IMR-90 (cell line): ENCODE data around the gene RXFP3. TPM values are rescaled to one million over a fixed set of nuclear protein-coding genes. Genes with fewer than 3 reads are reported as not detected.

Experiments used
- ATAC-seq: fragments of 200-7000 bp; cut with Tn5 transposase; 2 replicates; pipeline ENCODE4 v1.9.1; 2020; ENCODE audit warnings: low read depth, mild to moderate bottlenecking, moderate library complexity
- BruUV-seq: library from RNA; stranded (reverse); fragments of 400-500 nt; replicated peaks from 2 replicates; lab custom pipeline; 2021; lab: Mats Ljungman, UMichigan
- CTCF ChIA-PET: fragments of 300-600 bp; formaldehyde crosslinking; extraction: SDS; loops from one replicate; lab custom pipeline; 2021; ENCODE audit warnings: antibody characterized with exemption; lab: Yijun Ruan, JAX
- POLR2A ChIA-PET: fragments of 300-600 bp; sonication (Branson Sonifier 250); formaldehyde crosslinking; loops from one replicate; lab custom pipeline; 2022; ENCODE audit warnings: antibody characterized with exemption; ENCODE audit not compliant: unreplicated experiment; lab: Charles Lee
- DNase-seq: peaks from one replicate; pipeline ENCODE4 v3.0.0; 2013
- H2AFZ ChIP-seq: replicated peaks from 2 replicates; pipeline ENCODE3; 2013; ENCODE audit warnings: low read length, mild to moderate bottlenecking; ENCODE audit not compliant: poor library complexity
- H2AK5ac ChIP-seq: 2 replicates; pipeline ENCODE4 v1.6.1; 2013; ENCODE audit warnings: low read depth, low read length, inconsistent platforms
- H2AK9ac ChIP-seq: replicated peaks from 2 replicates; pipeline ENCODE3; 2013; ENCODE audit warnings: mild to moderate bottlenecking, low read depth, low read length, moderate library complexity; ENCODE audit not compliant: poor library complexity
- H2BK120ac ChIP-seq: 2 replicates; pipeline ENCODE4 v1.6.1; 2013; ENCODE audit warnings: low read depth, low read length, inconsistent platforms
- H2BK15ac ChIP-seq: 3 replicates; pipeline ENCODE4 v1.6.1; 2013; ENCODE audit warnings: low read depth, low read length, inconsistent platforms
- H2BK20ac ChIP-seq: 2 replicates; pipeline ENCODE4 v1.6.1; 2013; ENCODE audit warnings: low read depth, mild to moderate bottlenecking, inconsistent platforms, low read length, moderate library complexity
- H2BK5ac ChIP-seq: 2 replicates; pipeline ENCODE4 v1.6.1; 2013; ENCODE audit warnings: mild to moderate bottlenecking, low read depth, low read length, inconsistent platforms; ENCODE audit not compliant: poor library complexity, severe bottlenecking
- H3K14ac ChIP-seq: replicated peaks from 2 replicates; pipeline ENCODE4 v1.6.1; 2013; ENCODE audit warnings: low read depth, low read length, inconsistent platforms
- H3K18ac ChIP-seq: 2 replicates; pipeline ENCODE4 v1.6.1; 2013; ENCODE audit warnings: low read depth, low read length, control low read depth
- H3K23ac ChIP-seq: 2 replicates; pipeline ENCODE4 v1.6.1; 2013; ENCODE audit warnings: low read depth, low read length, inconsistent platforms
- H3K27ac ChIP-seq: 2 replicates; pipeline ENCODE4 v1.5.1; 2013; ENCODE audit warnings: mild to moderate bottlenecking, control low read depth, low read length; ENCODE audit not compliant: insufficient read depth
- H3K27me3 ChIP-seq: 2 replicates; pipeline ENCODE4 v1.6.1; 2013; ENCODE audit warnings: low read length; ENCODE audit not compliant: control insufficient read depth, insufficient read depth
- H3K36me3 ChIP-seq: 2 replicates; pipeline ENCODE4 v1.6.1; 2013; ENCODE audit warnings: low read length, mixed read lengths; ENCODE audit not compliant: control insufficient read depth, insufficient read depth
- H3K4ac ChIP-seq: 2 replicates; pipeline ENCODE4 v1.6.1; 2013; ENCODE audit warnings: low read depth, low read length, inconsistent platforms
- H3K4me1 ChIP-seq: 2 replicates; pipeline ENCODE4 v1.6.1; 2013; ENCODE audit warnings: low read length, mixed read lengths; ENCODE audit not compliant: control insufficient read depth, insufficient read depth
- H3K4me2 ChIP-seq: 2 replicates; pipeline ENCODE4 v1.6.1; 2013; ENCODE audit warnings: low read depth, mild to moderate bottlenecking, control low read depth, low read length, moderate library complexity
- H3K4me3 ChIP-seq: 2 replicates; pipeline ENCODE4 v1.5.1; 2013; ENCODE audit warnings: low read depth, mild to moderate bottlenecking, control low read depth, low read length, moderate library complexity; ENCODE audit not compliant: insufficient read depth
- H3K56ac ChIP-seq: 2 replicates; pipeline ENCODE4 v1.6.1; 2013; ENCODE audit warnings: low read length, inconsistent platforms; ENCODE audit not compliant: insufficient read depth; ENCODE audit errors: extremely low read depth
- H3K79me1 ChIP-seq, 2 experiments: 2 replicates each; pipeline ENCODE4 v1.6.1; 2013; ENCODE audit warnings: low read length in 2 of 2, inconsistent platforms in 1 of 2, low read depth in 1 of 2
- H3K9ac ChIP-seq: 2 replicates; pipeline ENCODE4 v1.6.1; 2013; ENCODE audit warnings: low read depth, low read length, control low read depth
- H3K9me1 ChIP-seq: 2 replicates; pipeline ENCODE4 v1.6.1; 2013; ENCODE audit warnings: low read length, inconsistent platforms; ENCODE audit not compliant: insufficient read depth
- H3K9me3 ChIP-seq: 2 replicates; pipeline ENCODE4 v1.6.1; 2013; ENCODE audit warnings: low read length; ENCODE audit not compliant: control insufficient read depth, insufficient read depth
- H4K20me1 ChIP-seq: 2 replicates; pipeline ENCODE4 v1.6.1; 2013; ENCODE audit warnings: low read length, inconsistent platforms; ENCODE audit not compliant: insufficient read depth
- H4K5ac ChIP-seq: 2 replicates; pipeline ENCODE4 v1.6.1; 2013; ENCODE audit warnings: mild to moderate bottlenecking, low read depth, low read length, control low read depth
- H4K8ac ChIP-seq, 2 experiments: 2 replicates each; pipeline ENCODE4 v1.6.1; 2013; ENCODE audit warnings: low read depth in 2 of 2, low read length in 2 of 2, control low read depth in 1 of 2, inconsistent platforms in 1 of 2
- H4K91ac ChIP-seq: 2 replicates; pipeline ENCODE4 v1.6.1; 2013; ENCODE audit warnings: low read depth, low read length, inconsistent platforms; ENCODE audit not compliant: insufficient read depth
- BHLHE40 ChIP-seq: fragments of 150-350 bp; IDR thresholded peaks from 2 replicates; pipeline ENCODE4 v1.6.1; 2016; ENCODE audit warnings: mild to moderate bottlenecking, low read depth, low read length
- CEBPB ChIP-seq: IDR thresholded peaks from 2 replicates; pipeline ENCODE4 v1.6.1; 2012; ENCODE audit warnings: low read depth, low read length, improper control_type of control experiment
- CHD1 ChIP-seq: IDR thresholded peaks from 2 replicates; pipeline ENCODE4 v1.6.1; 2012; ENCODE audit warnings: low read depth, low read length, improper control_type of control experiment
- CTCF ChIP-seq: conservative IDR thresholded peaks from 2 replicates; pipeline ENCODE4 v1.5.1; 2012; ENCODE audit warnings: mild to moderate bottlenecking, low read depth, low read length, improper control_type of control experiment
- ELK1 ChIP-seq: fragments of 150-350 bp; IDR thresholded peaks from 2 replicates; pipeline ENCODE4 v1.6.1; 2016; ENCODE audit warnings: low read depth, mild to moderate bottlenecking, low read length, moderate library complexity, borderline replicate concordance
- FOS ChIP-seq: fragments of 150-350 bp; IDR thresholded peaks from 2 replicates; pipeline ENCODE4 v1.6.1; 2016; ENCODE audit warnings: low read depth, low read length
- MAFK ChIP-seq: IDR thresholded peaks from 2 replicates; pipeline ENCODE4 v1.6.1; 2012; ENCODE audit warnings: low read depth, low read length, improper control_type of control experiment
- MAZ ChIP-seq: IDR thresholded peaks from 2 replicates; pipeline ENCODE4 v1.6.1; 2012; ENCODE audit warnings: low read depth, mild to moderate bottlenecking, low read length, improper control_type of control experiment, moderate library complexity, borderline replicate concordance
- MXI1 ChIP-seq: IDR thresholded peaks from 2 replicates; pipeline ENCODE4 v1.6.1; 2012; ENCODE audit warnings: low read depth, mild to moderate bottlenecking, low read length, moderate library complexity, borderline replicate concordance
- NFE2L2 ChIP-seq: fragments of 150-350 bp; IDR thresholded peaks from 2 replicates; pipeline ENCODE4 v1.6.1; 2016; ENCODE audit warnings: low read depth, mild to moderate bottlenecking, low read length
- POLR2A ChIP-seq: IDR thresholded peaks from 2 replicates; pipeline ENCODE4 v1.6.1; 2012; ENCODE audit warnings: mild to moderate bottlenecking, low read depth, low read length
- RAD21 ChIP-seq: IDR thresholded peaks from 2 replicates; pipeline ENCODE4 v1.6.1; 2012; ENCODE audit warnings: low read length, improper control_type of control experiment
- RCOR1 ChIP-seq: IDR thresholded peaks from 2 replicates; pipeline ENCODE4 v1.6.1; 2012; ENCODE audit warnings: mild to moderate bottlenecking, low read length, improper control_type of control experiment; ENCODE audit not compliant: insufficient replicate concordance
- RFX5 ChIP-seq: IDR thresholded peaks from 2 replicates; pipeline ENCODE4 v1.8.0; 2012; ENCODE audit warnings: low read depth, mild to moderate bottlenecking, low read length, moderate library complexity
- SMC3 ChIP-seq: fragments of 150-350 bp; IDR thresholded peaks from 2 replicates; pipeline ENCODE4 v1.6.1; 2016; ENCODE audit warnings: low read depth, mild to moderate bottlenecking, antibody characterized with exemption, low read length, moderate library complexity
- USF2 ChIP-seq: fragments of 150-350 bp; IDR thresholded peaks from 2 replicates; pipeline ENCODE4 v1.6.1; 2017; ENCODE audit warnings: mild to moderate bottlenecking, antibody characterized with exemption, low read length, low read depth
- dilution Hi-C: fragments of 300-500 bp; cut with HindIII; formaldehyde crosslinking; loops from one replicate; pipeline ENCODE4 v1.14.3; 2018; ENCODE audit warnings: low sequenced_read_pairs; ENCODE audit not compliant: unreplicated experiment
- in situ Hi-C: fragments of 300-500 bp; cut with MboI; formaldehyde crosslinking; loops from 3 replicates; pipeline ENCODE4 v1.14.3; 2019; ENCODE audit warnings: low sequenced_read_pairs, inconsistent platforms, mixed read lengths
- intact Hi-C: fragments of 100-400 bp; cut with micrococcal nuclease; formaldehyde crosslinking; loops from 2 replicates; pipeline ENCODE4 v1.10.0; 2022
- polyA plus RNA-seq, 3 experiments: library from polyadenylated mRNA; depleted of rRNA; stranded (reverse); fragments of >200 nt; gene quantifications; 2 replicates each; pipeline ENCODE4 v1.2.3, GENCODE V29; 2012; ENCODE audit warnings: low replicate concordance in 1 of 3
- total RNA-seq: library from RNA; depleted of rRNA; stranded (reverse); fragments of >200 nt; gene quantifications from 2 replicates; pipeline ENCODE4 v1.2.3, GENCODE V29; 2012

The RXFP3 gene
- total and polyA plus RNA-seq, 2 of the 4 experiments (the other 2 are of a cell fraction): not detected

GRCh38 chr5:33925278-33925677 is 10.9 kb upstream of the RXFP3 start:
- Histone ChIP-seq H4K91ac (no peak overlapping the region), H3K27ac (no peak overlapping the region), H2AFZ (no peak overlapping the region), H2AK5ac (no peak overlapping the region), H3K9me1 (no peaks in the 10 kb centered on the region), H4K5ac (no peak overlapping the region), H3K9ac (no peak overlapping the region), H2BK15ac (no peak overlapping the region), H3K36me3 (no peaks in the 10 kb centered on the region), H3K4me1 (no peaks in the 10 kb centered on the region), H2BK120ac (no peak overlapping the region), H3K4me2 (no peak overlapping the region), H3K4ac (no peak overlapping the region), H2BK20ac (no peak overlapping the region), H2AK9ac (no peak overlapping the region), H3K9me3 (no peaks in the 10 kb centered on the region), H4K20me1 (no peaks in the 10 kb centered on the region), H3K79me1 (no peaks in the 10 kb centered on the region), H3K56ac (no peak overlapping the region), H3K18ac (no peak overlapping the region), H2BK5ac (no peak overlapping the region), H3K4me3 (no peak overlapping the region), H4K8ac (no peak overlapping the region), H3K23ac (no peak overlapping the region), H3K27me3 (peaks cover 15% of the 10 kb centered on the region), H3K14ac (no peak overlapping the region)
- TF ChIP-seq NFE2L2 (no peak), FOS (no peak), CTCF (no peak), USF2 (no peak), RCOR1 (no peak), MAFK (no peak), MXI1 (no peak), ELK1 (no peak), RFX5 (no peak), CHD1 (no peak), CEBPB (no peak), POLR2A (no peak), MAZ (no peak), SMC3 (no peak), RAD21 (no peak), BHLHE40 (no peak)
- intact Hi-C loops: no loop called here
- in situ Hi-C loops: no loop called here
- ATAC-seq (no peak), DNase-seq (no peak)
- CTCF ChIA-PET: no interaction called here
- dilution Hi-C loops: no loop called here
- POLR2A ChIA-PET: no interaction called here
- no TSS peak for BruUV-seq
